ENCODE results near the gene LRFN3. TPM values are rescaled to one million over a fixed set of nuclear protein-coding genes. Genes with fewer than 3 reads are reported as not detected.

LRFN3 gene
- 10.2 and 12.4 TPM in 2 replicates for total RNA-seq (2022)
- percentile 45 among the genes with signal in this experiment for Bru-seq, nascent RNA
- percentile 51 among the genes with signal in this experiment for BruChase-seq, experiment 1, labeled RNA remaining after a 2-hour chase
- percentile 50 among the genes with signal in this experiment for BruChase-seq, experiment 2, labeled RNA remaining after a 6-hour chase
- long read RNA-seq, transcript LRFN3-201 (3 exons, 2,513 nt) = major isoform, 9 of 15 reads
- long read RNA-seq, partial matches to known transcripts = 6 of 15 reads
- long read RNA-seq, other reads (novel, unspliced or antisense) = 0 of 15 reads

GRCh38 chr19:35935911-35936737 is at the start of gene LRFN3:
LRFN3 (plus strand) TSS chr19:35936374; CDS start chr19:35939426, 3,052 bp downstream.
- H3K27ac Mint-ChIP-seq (ENCODE audit: unreplicated experiment) = peak within 1 kb of the TSS; percentile 12
- H3K4me1 Mint-ChIP-seq (ENCODE audit: low read depth, unreplicated experiment) = peaks cover 29% of the 10 kb centered on the region
- H3K36me3 ChIP-seq (ENCODE audit: control insufficient read depth, insufficient read depth, low read length) = no peaks in the 10 kb centered on the region
- H3K4me3 ChIP-seq (ENCODE audit: low read depth, low read length) = peak within 1 kb of the TSS; percentile 75
- peak; percentile 76 to 77 for DNase-seq
- CTCF ChIA-PET = no interaction called here
- H3K9me3 ChIP-seq = no peaks in the 10 kb centered on the region
- intact Hi-C loops (cut with micrococcal nuclease; ENCODE audit: unreplicated experiment) = no loop called here
- POLR2A ChIA-PET = no interaction called here
- peak within 1 kb of the TSS; percentile 85 for H3K4me3 Mint-ChIP-seq (ENCODE audit: unreplicated experiment)
- peaks cover 18% of the 10 kb centered on the region for H3K4me1 ChIP-seq
- no peaks in the 10 kb centered on the region for H3K27me3 Mint-ChIP-seq (ENCODE audit: insufficient read depth, unreplicated experiment)
- H3K9me3 Mint-ChIP-seq (ENCODE audit: unreplicated experiment) = no peaks in the 10 kb centered on the region
- H3K27me3 ChIP-seq (replicated peaks; ENCODE audit: control insufficient read depth, insufficient read depth, low read length) = no peaks in the 10 kb centered on the region
- BruUV-seq (replicated peaks) = no TSS peak
- no peak for TF ChIP-seq CTCF (IDR thresholded peaks at IDR 0.05; ENCODE audit: insufficient read depth in 1 of 2, low read depth in 1 of 2, low read length in 1 of 2, severe bottlenecking in 1 of 2, unreplicated experiment in 1 of 2)
- peaks cover 6% of the 10 kb centered on the region for H3K36me3 Mint-ChIP-seq (ENCODE audit: insufficient read depth, unreplicated experiment)

- no TSS peak for BruUV-seq (replicated peaks)
- intact Hi-C loops (cut with micrococcal nuclease; ENCODE audit: unreplicated experiment) = no loop called here
- Histone ChIP-seq H3K4me3 (ENCODE audit: low read depth, low read length) (no peak overlapping the region), H3K36me3 (ENCODE audit: control insufficient read depth, insufficient read depth, low read length) (no peaks in the 10 kb centered on the region), H3K27me3 (replicated peaks; ENCODE audit: control insufficient read depth, insufficient read depth, low read length) (no peaks in the 10 kb centered on the region), H3K4me1 (no peaks in the 10 kb centered on the region), H3K9me3 (no peaks in the 10 kb centered on the region)
- TF ChIP-seq CTCF (IDR thresholded peaks at IDR 0.05; ENCODE audit: insufficient read depth in 1 of 2, low read depth in 1 of 2, low read length in 1 of 2, severe bottlenecking in 1 of 2, unreplicated experiment in 1 of 2) = no peak
- ChIA-PET CTCF (no interaction called here), POLR2A (no interaction called here)
- H3K4me3 Mint-ChIP-seq (ENCODE audit: unreplicated experiment) = no peak overlapping the region
- peaks cover 19% of the 10 kb centered on the region for H3K36me3 Mint-ChIP-seq (ENCODE audit: insufficient read depth, unreplicated experiment)
- no peaks in the 10 kb centered on the region for H3K27me3 Mint-ChIP-seq (ENCODE audit: insufficient read depth, unreplicated experiment)
- DNase-seq = no peak
- no peaks in the 10 kb centered on the region for H3K4me1 Mint-ChIP-seq (ENCODE audit: low read depth, unreplicated experiment)
- H3K27ac Mint-ChIP-seq (ENCODE audit: unreplicated experiment) = no peak overlapping the region
- no peaks in the 10 kb centered on the region for H3K9me3 Mint-ChIP-seq (ENCODE audit: unreplicated experiment)
Observed at GRCh38 chr19:35887197-35887596, 49.0 kb upstream of the LRFN3 start.

- ChIA-PET CTCF (no interaction called here), POLR2A (no interaction called here)
- no TSS peak for BruUV-seq (replicated peaks)
- no peak for DNase-seq
- no peaks in the 10 kb centered on the region for H3K9me3 Mint-ChIP-seq (ENCODE audit: unreplicated experiment)
- intact Hi-C loops (cut with micrococcal nuclease; ENCODE audit: unreplicated experiment) = no loop called here
- no peaks in the 10 kb centered on the region for H3K4me1 ChIP-seq
- no peaks in the 10 kb centered on the region for H3K36me3 ChIP-seq (ENCODE audit: control insufficient read depth, insufficient read depth, low read length)
- H3K4me1 Mint-ChIP-seq (ENCODE audit: low read depth, unreplicated experiment) = no peaks in the 10 kb centered on the region
- peaks cover 19% of the 10 kb centered on the region for H3K36me3 Mint-ChIP-seq (ENCODE audit: insufficient read depth, unreplicated experiment)
- H3K4me3 ChIP-seq (ENCODE audit: low read depth, low read length) = no peak overlapping the region
- H3K27me3 ChIP-seq (replicated peaks; ENCODE audit: control insufficient read depth, insufficient read depth, low read length) = no peaks in the 10 kb centered on the region
- no peak overlapping the region for H3K27ac Mint-ChIP-seq (ENCODE audit: unreplicated experiment)
- H3K27me3 Mint-ChIP-seq (ENCODE audit: insufficient read depth, unreplicated experiment) = no peaks in the 10 kb centered on the region
- no peak overlapping the region for H3K4me3 Mint-ChIP-seq (ENCODE audit: unreplicated experiment)
- TF ChIP-seq CTCF (IDR thresholded peaks at IDR 0.05; ENCODE audit: insufficient read depth in 1 of 2, low read depth in 1 of 2, low read length in 1 of 2, severe bottlenecking in 1 of 2, unreplicated experiment in 1 of 2) = no peak
- H3K9me3 ChIP-seq = no peaks in the 10 kb centered on the region
Observed at GRCh38 chr19:35888398-35888797, 47.8 kb upstream of the LRFN3 start.
